GM12878 (cell line): ENCODE data around the gene WBP4. TPM values are rescaled to one million over a fixed set of nuclear protein-coding genes. Genes with fewer than 3 reads are reported as not detected.

Source experiments
- ATAC-seq: fragments of 200-7000 bp; cut with Tn5 transposase; 3 replicates; pipeline ENCODE4 v1.9.1; 2020; ENCODE audit warnings: mild to moderate bottlenecking, moderate library complexity
- BruUV-seq: library from RNA; stranded (reverse); fragments of 400-500 nt; replicated peaks from 2 replicates; lab custom pipeline; 2021; lab: Mats Ljungman, UMichigan
- CTCF ChIA-PET: fragments of 300-600 bp; sonication (Branson Sonifier 250); formaldehyde crosslinking; extraction: SDS; loops from one replicate; lab custom pipeline; 2021; ENCODE audit warnings: inconsistent platforms; lab: Yijun Ruan, JAX
- POLR2A ChIA-PET: fragments of 350-600 bp; formaldehyde crosslinking; extraction: SDS; loops from one replicate; lab custom pipeline; 2021; ENCODE audit warnings: inconsistent platforms; lab: Charles Lee
- RAD21 ChIA-PET: fragments of 300-600 bp; sonication (Branson Sonifier 250); formaldehyde crosslinking; loops from one replicate; lab custom pipeline; 2023; ENCODE audit warnings: antibody characterized with exemption; ENCODE audit not compliant: unreplicated experiment; lab: Charles Lee
- SMC1A ChIA-PET: fragments of 300-600 bp; sonication (Branson Sonifier 250); formaldehyde crosslinking; loops from one replicate; lab custom pipeline; 2023; ENCODE audit not compliant: unreplicated experiment, uncharacterized antibody; lab: Charles Lee
- DNase-seq: peaks from one replicate; pipeline ENCODE4 v3.0.0-alpha.2; 2011; ENCODE audit warnings: low read depth, low spot score
- FAIRE-seq: peaks from 3 replicates; lab custom pipeline; 2011; peaks lifted over from hg19 to GRCh38; lab: Jason Lieb, UNC
- H2AFZ ChIP-seq: 2 replicates; pipeline ENCODE4 v1.6.0; 2011; ENCODE audit warnings: low read depth, low read length, control low read depth; ENCODE audit not compliant: control insufficient read depth
- H3K27ac ChIP-seq: 2 replicates; pipeline ENCODE4 v1.5.1; 2011; ENCODE audit warnings: control low read depth; ENCODE audit not compliant: control insufficient read depth, insufficient read depth
- H3K27me3 ChIP-seq, 2 experiments: replicated peaks in 1 of 2; 2 replicates each; pipeline versions ENCODE4 v1.6.0 to v1.6.1; 2011; ENCODE audit warnings: low read length in 1 of 2; ENCODE audit not compliant: control insufficient read depth in 2 of 2, insufficient read depth in 2 of 2
- H3K36me3 ChIP-seq, 2 experiments: 2 replicates each; pipeline ENCODE4 v1.5.1; 2011; ENCODE audit warnings: low read length in 1 of 2; ENCODE audit not compliant: control insufficient read depth in 2 of 2, insufficient read depth in 2 of 2
- H3K4me1 ChIP-seq: 2 replicates; pipeline ENCODE4 v1.6.1; 2011; ENCODE audit warnings: mild to moderate bottlenecking, low read length, moderate library complexity, mixed read lengths; ENCODE audit not compliant: control insufficient read depth, insufficient read depth
- H3K4me2 ChIP-seq: 2 replicates; pipeline ENCODE4 v1.6.0; 2011; ENCODE audit warnings: control low read depth; ENCODE audit not compliant: control insufficient read depth, insufficient read depth
- H3K4me3 ChIP-seq: fragments of 200-600 bp; sonication (generic); 2 replicates; pipeline ENCODE4 v1.5.1; 2016
- H3K79me2 ChIP-seq: 2 replicates; pipeline ENCODE4 v1.6.0; 2011; ENCODE audit warnings: low read length; ENCODE audit not compliant: control insufficient read depth, insufficient read depth
- H3K9ac ChIP-seq: 2 replicates; pipeline ENCODE4 v1.8.0; 2011; ENCODE audit warnings: low read length, control low read depth, mixed read lengths; ENCODE audit not compliant: control insufficient read depth, insufficient read depth
- H3K9me3 ChIP-seq: replicated peaks from 3 replicates; pipeline ENCODE4 v1.5.1; 2011; ENCODE audit warnings: mild to moderate bottlenecking, low read length; ENCODE audit not compliant: control insufficient read depth, insufficient read depth
- H4K20me1 ChIP-seq: 2 replicates; pipeline ENCODE4 v1.6.0; 2011; ENCODE audit not compliant: control insufficient read depth, insufficient read depth
- MAX ChIP-seq: IDR thresholded peaks from 2 replicates; pipeline ENCODE4 v1.6.1; 2012; ENCODE audit warnings: low read depth, low read length, improper control_type of control experiment
- POLR2AphosphoS2 ChIP-seq: IDR thresholded peaks from 2 replicates; pipeline ENCODE4 v1.6.1; 2011; ENCODE audit warnings: low read depth, mild to moderate bottlenecking, low read length, improper control_type of control experiment, moderate library complexity
- SUPT20H ChIP-seq: IDR thresholded peaks from 2 replicates; pipeline ENCODE4 v1.6.1; 2011; ENCODE audit warnings: low read depth, mild to moderate bottlenecking, low read length, moderate library complexity, borderline replicate concordance; ENCODE audit not compliant: control insufficient read depth
- USF2 ChIP-seq: IDR thresholded peaks from 2 replicates; pipeline ENCODE4 v1.6.1; 2011; ENCODE audit warnings: low read depth, low read length, improper control_type of control experiment, borderline replicate concordance
- YY1 ChIP-seq: IDR thresholded peaks from 2 replicates; pipeline ENCODE4 v1.6.1; 2011; ENCODE audit warnings: low read depth, mild to moderate bottlenecking, low read length
- ZNF24 ChIP-seq: fragments of 450-650 bp; IDR thresholded peaks from 2 replicates; pipeline ENCODE4 v1.6.1; 2017; ENCODE audit warnings: antibody characterized with exemption, mild to moderate bottlenecking
- WGBS: methylation state at CpG from one replicate; pipeline ENCODE4 v1.1.6; 2016; ENCODE audit warnings: low lambda C conversion rate; ENCODE audit not compliant: insufficient replicate concordance, insufficient coverage; ENCODE audit errors: missing lambda C conversion rate; 5-methylcytosine and 5-hydroxymethylcytosine counted together
- in situ Hi-C: fragments of 300-500 bp; cut with MboI; formaldehyde crosslinking; loops from 9 replicates; pipeline ENCODE4 v1.14.3; 2018; ENCODE audit warnings: mixed read lengths
- intact Hi-C: fragments of 100-400 bp; cut with micrococcal nuclease; formaldehyde crosslinking; loops from one replicate; pipeline ENCODE4 v1.14.2; 2022; ENCODE audit not compliant: unreplicated experiment
- polyA plus RNA-seq, 11 experiments: library from polyadenylated mRNA; depleted of rRNA in 4 of 11; unstranded in 6 of 11; stranded (reverse) in 5 of 11; fragments of >200 nt; fragmentation: Nextera tagmentation in 4 of 11; fragmentation: Illumina TruSeq in 1 of 11; extraction: Ambion mirVana in 4 of 11; extraction: Trizol in 1 of 11; gene quantifications; 1 replicate in 1 of 11; 2 replicates in 10 of 11; pipeline versions ENCODE4 v1.2.1 to v1.2.3, GENCODE V29; 2011 to 2016; ENCODE audit warnings: inconsistent platforms in 2 of 11, missing spikeins in 2 of 11, low read depth in 1 of 11
- total RNA-seq, 4 experiments: library from RNA; depleted of rRNA in 3 of 4; stranded (reverse); fragments of >200 nt in 3 of 4; fragmentation: Illumina TruSeq in 1 of 4; extraction: Trizol in 1 of 4; gene quantifications; 2 replicates each; pipeline versions ENCODE4 v1.2.1 to v1.2.3, GENCODE V29; 2013 to 2021

The WBP4 gene
- total and polyA plus RNA-seq, 10 of the 15 experiments (the other 5 are each of a cell fraction or from before 2014, with no cell fraction given), result 7.4 to 21.6 (median 14.2) TPM

- H3K9me3 ChIP-seq, result no peaks in the 10 kb centered on the region
- peaks cover 86% of the 10 kb centered on the region for H3K79me2 ChIP-seq
- peak overlapping the region; percentile 40 for H2AFZ ChIP-seq
- H4K20me1 ChIP-seq, result no peaks in the 10 kb centered on the region
- ATAC-seq (no peak), FAIRE-seq (peak; percentile 62), DNase-seq (no peak)
- WGBS, result 5% methylated on average over 15 of the region's 15 CpGs
- 0 out of 4 replicates have a peak, but pooled peaks cover 0 to 3% of the 10 kb centered on the region in 2 experiments for H3K36me3 ChIP-seq
- ChIA-PET RAD21 (interaction anchor here (0.8 to 9.9 kb wide), 12 partner anchors 24 to 593 kb away, joined by 3 to 172 read pairs (median 4); partner anchors contain the start of gene ELF1), SMC1A (interaction anchor here (0.6 to 3.0 kb wide), 19 partner anchors 15 to 612 kb away, joined by 3 to 14 read pairs (median 4); partner anchors contain the start of gene ELF1), CTCF (interaction anchor here (0.7 to 5.2 kb wide), 15 partner anchors 11 to 138 kb away, joined by 3 to 32 read pairs (median 3); partner anchors contain the start of gene ELF1), POLR2A (interaction anchor here (0.8 to 4.3 kb wide), 9 partner anchors 42 to 89 kb away, joined by 3 to 23 read pairs (median 4); partner anchors contain the start of gene ELF1)
- H3K27me3 ChIP-seq, result no peaks in the 10 kb centered on the region
- H3K4me1 ChIP-seq, result peaks cover 3% of the 10 kb centered on the region; the same call in 1 of the 2 replicates
- BruUV-seq, result no TSS peak
- peak overlapping the region; percentile 94 for H3K9ac ChIP-seq
- H3K4me3 ChIP-seq, result peak overlapping the region; percentile 94
- in situ Hi-C loops, result loop anchor here (5.0 kb wide), 1 partner anchor 82 kb away; no protein-coding TSS in a partner anchor
- H3K27ac ChIP-seq, result peak overlapping the region; percentile 96
- H3K4me2 ChIP-seq, result peak overlapping the region; percentile 64
- intact Hi-C loops, result loop anchor here (2.0 to 5.0 kb wide), 6 partner anchors 41 to 251 kb away; partner anchors contain the start of genes ELF1, KBTBD6 and NAA16
- TF ChIP-seq POLR2AphosphoS2 (no peak), SUPT20H (no peak), YY1 (no peak), ZNF24 (no peak), MAX (no peak), USF2 (no peak)
These were observed 1.7 kb upstream of the WBP4 start for GRCh38 chr13:41059456-41060081.
